ENCODE results near the gene GRIN2C.

The GRIN2C gene

GRCh38 chr17:74890554-74890953 is 30.9 kb upstream of the GRIN2C start:
- ATAC-seq, result no peak
- TF ChIP-seq TCF4 (CRISPR knock-in tag; IDR thresholded peaks at IDR 0.05; ENCODE audit: borderline replicate concordance), result no peak
- TF ChIP-seq BACH2 (CRISPR knock-in tag; IDR thresholded peaks at IDR 0.05; ENCODE audit: borderline replicate concordance), result no peak
- no peak for TF ChIP-seq RARB (CRISPR knock-in tag; IDR thresholded peaks at IDR 0.05)
- TF ChIP-seq ZNF70 (CRISPR knock-in tag; IDR thresholded peaks at IDR 0.05), result no peak

- no peak for TF ChIP-seq TSHZ2 (CRISPR knock-in tag; IDR thresholded peaks at IDR 0.05)
- no peak for ATAC-seq
Observed at GRCh38 chr17:74888469-74888868, 28.8 kb upstream of the GRIN2C start.

- ATAC-seq, result no peak
- no peak for TF ChIP-seq ZNF70 (CRISPR knock-in tag; IDR thresholded peaks at IDR 0.05)
- TF ChIP-seq RARB (CRISPR knock-in tag; IDR thresholded peaks at IDR 0.05), result no peak
- TF ChIP-seq OSR1 (CRISPR knock-in tag; IDR thresholded peaks at IDR 0.05), result no peak
- TF ChIP-seq TCF4 (CRISPR knock-in tag; IDR thresholded peaks at IDR 0.05; ENCODE audit: borderline replicate concordance), result no peak
- no peak for TF ChIP-seq ARNTL (CRISPR knock-in tag; IDR thresholded peaks at IDR 0.05; ENCODE audit: borderline replicate concordance, low read depth)
- TF ChIP-seq SNAI2 (CRISPR knock-in tag; IDR thresholded peaks at IDR 0.05), result no peak
- TF ChIP-seq BACH2 (CRISPR knock-in tag; IDR thresholded peaks at IDR 0.05; ENCODE audit: borderline replicate concordance), result no peak
- TF ChIP-seq CREB5 (CRISPR knock-in tag; IDR thresholded peaks at IDR 0.05; ENCODE audit: low read depth), result no peak
- TF ChIP-seq PPARA (CRISPR knock-in tag; IDR thresholded peaks at IDR 0.05; ENCODE audit: borderline replicate concordance), result no peak
- TF ChIP-seq TOX (CRISPR knock-in tag; IDR thresholded peaks at IDR 0.05; ENCODE audit: borderline replicate concordance), result no peak
- no peak for TF ChIP-seq ZNF565 (CRISPR knock-in tag; conservative IDR thresholded peaks at IDR 0.05; ENCODE audit: low read depth)
- TF ChIP-seq GLIS3 (CRISPR knock-in tag; IDR thresholded peaks at IDR 0.05), result no peak
- TF ChIP-seq POU6F1 (CRISPR knock-in tag; IDR thresholded peaks at IDR 0.05; ENCODE audit: borderline replicate concordance, low read depth), result no peak
- TF ChIP-seq ZC3H10 (CRISPR knock-in tag; IDR thresholded peaks at IDR 0.05), result no peak
- no peak for TF ChIP-seq CSRNP3 (CRISPR knock-in tag; IDR thresholded peaks at IDR 0.05)
- no peak for TF ChIP-seq ESRRG (CRISPR knock-in tag; IDR thresholded peaks at IDR 0.05)
Observed at GRCh38 chr17:74883241-74883745, 23.6 kb upstream of the GRIN2C start.

GRCh38 chr17:74882517-74883240 is 23.0 kb upstream of the GRIN2C start:
- no peak for TF ChIP-seq BACH2 (CRISPR knock-in tag; IDR thresholded peaks at IDR 0.05; ENCODE audit: borderline replicate concordance)
- TF ChIP-seq POU6F1 (CRISPR knock-in tag; IDR thresholded peaks at IDR 0.05; ENCODE audit: borderline replicate concordance, low read depth), result no peak
- no peak for TF ChIP-seq ESRRG (CRISPR knock-in tag; IDR thresholded peaks at IDR 0.05)
- TF ChIP-seq SNAI2 (CRISPR knock-in tag; IDR thresholded peaks at IDR 0.05), result no peak
- TF ChIP-seq TOX (CRISPR knock-in tag; IDR thresholded peaks at IDR 0.05; ENCODE audit: borderline replicate concordance), result no peak
- TF ChIP-seq OSR1 (CRISPR knock-in tag; IDR thresholded peaks at IDR 0.05), result no peak
- no peak for TF ChIP-seq ISL1 (CRISPR knock-in tag; IDR thresholded peaks at IDR 0.05)
- no peak for TF ChIP-seq ARNTL (CRISPR knock-in tag; IDR thresholded peaks at IDR 0.05; ENCODE audit: borderline replicate concordance, low read depth)
- no peak for TF ChIP-seq ZFP3 (CRISPR knock-in tag; IDR thresholded peaks at IDR 0.05)
- no peak for TF ChIP-seq PATZ1 (CRISPR knock-in tag; IDR thresholded peaks at IDR 0.05; ENCODE audit: borderline replicate concordance)
- no peak for ATAC-seq
